HL-60 (cell line): Measurements from ENCODE around the gene WBP2.

Experiments
- DNase-seq, 2 experiments: peaks; one replicate each; pipeline ENCODE4 v3.0.0-alpha.2; 2010 to 2020; ENCODE audit warnings: low read depth in 1 of 2, low spot score in 1 of 2
- H3K27ac ChIP-seq: fragments of 250-450 bp; sonication (Bioruptor Pico); replicated peaks from 2 replicates; pipeline ENCODE4 v1.5.1; 2020; ENCODE audit warnings: mild to moderate bottlenecking, moderate library complexity
- H3K27me3 ChIP-seq: fragments of 250-450 bp; sonication (Bioruptor Pico); 2 replicates; pipeline ENCODE4 v1.5.1; 2021; ENCODE audit warnings: mild to moderate bottlenecking, moderate library complexity; ENCODE audit not compliant: insufficient read depth, poor library complexity, severe bottlenecking
- H3K4me3 ChIP-seq: replicated peaks from 2 replicates; pipeline ENCODE4 v1.5.1; 2011; ENCODE audit warnings: mild to moderate bottlenecking, control low read depth, low read length; ENCODE audit not compliant: insufficient read depth
- GABPA ChIP-seq: IDR thresholded peaks from 2 replicates; pipeline ENCODE4 v1.6.1; 2012; ENCODE audit warnings: low read depth
- POLR2AphosphoS5 ChIP-seq: IDR thresholded peaks from 2 replicates; pipeline ENCODE4 v1.6.1; 2012; ENCODE audit warnings: low read depth
- SPI1 ChIP-seq: IDR thresholded peaks from 2 replicates; pipeline ENCODE4 v1.6.1; 2012; ENCODE audit warnings: low read depth, mild to moderate bottlenecking, borderline replicate concordance
- TF ChIP-seq, protein P1 (sequence below): IDR thresholded peaks from 2 replicates; pipeline ENCODE4 v1.6.1; 2012; ENCODE audit warnings: low read depth; ENCODE audit not compliant: insufficient replicate concordance
- TF ChIP-seq, protein P2 (sequence below): IDR thresholded peaks from one replicate; pipeline ENCODE4 v1.5.1; 2011; ENCODE audit warnings: low read length, control low read depth, inconsistent platforms; ENCODE audit not compliant: insufficient read depth

The WBP2 gene

DNA sequence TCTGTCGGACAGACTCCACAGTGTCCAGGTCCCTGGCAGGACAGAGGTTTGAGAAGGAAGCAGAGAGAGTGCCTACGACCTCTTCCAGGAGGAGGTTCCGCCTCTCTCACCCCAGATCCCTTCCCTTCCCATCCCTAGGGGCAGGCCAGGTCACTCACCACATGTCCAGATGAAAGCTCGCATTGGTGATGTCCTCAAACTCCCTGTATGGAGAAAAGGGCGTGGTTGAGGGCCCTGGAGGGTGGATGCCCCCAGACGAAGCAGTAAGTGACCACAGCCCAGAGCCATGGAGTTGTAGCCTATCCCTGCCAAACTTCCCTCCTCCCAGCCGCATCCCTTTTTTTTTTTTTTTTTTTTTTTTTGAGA is 14.4 kb downstream of the WBP2 start:
- TF ChIP-seq, protein P1, sequence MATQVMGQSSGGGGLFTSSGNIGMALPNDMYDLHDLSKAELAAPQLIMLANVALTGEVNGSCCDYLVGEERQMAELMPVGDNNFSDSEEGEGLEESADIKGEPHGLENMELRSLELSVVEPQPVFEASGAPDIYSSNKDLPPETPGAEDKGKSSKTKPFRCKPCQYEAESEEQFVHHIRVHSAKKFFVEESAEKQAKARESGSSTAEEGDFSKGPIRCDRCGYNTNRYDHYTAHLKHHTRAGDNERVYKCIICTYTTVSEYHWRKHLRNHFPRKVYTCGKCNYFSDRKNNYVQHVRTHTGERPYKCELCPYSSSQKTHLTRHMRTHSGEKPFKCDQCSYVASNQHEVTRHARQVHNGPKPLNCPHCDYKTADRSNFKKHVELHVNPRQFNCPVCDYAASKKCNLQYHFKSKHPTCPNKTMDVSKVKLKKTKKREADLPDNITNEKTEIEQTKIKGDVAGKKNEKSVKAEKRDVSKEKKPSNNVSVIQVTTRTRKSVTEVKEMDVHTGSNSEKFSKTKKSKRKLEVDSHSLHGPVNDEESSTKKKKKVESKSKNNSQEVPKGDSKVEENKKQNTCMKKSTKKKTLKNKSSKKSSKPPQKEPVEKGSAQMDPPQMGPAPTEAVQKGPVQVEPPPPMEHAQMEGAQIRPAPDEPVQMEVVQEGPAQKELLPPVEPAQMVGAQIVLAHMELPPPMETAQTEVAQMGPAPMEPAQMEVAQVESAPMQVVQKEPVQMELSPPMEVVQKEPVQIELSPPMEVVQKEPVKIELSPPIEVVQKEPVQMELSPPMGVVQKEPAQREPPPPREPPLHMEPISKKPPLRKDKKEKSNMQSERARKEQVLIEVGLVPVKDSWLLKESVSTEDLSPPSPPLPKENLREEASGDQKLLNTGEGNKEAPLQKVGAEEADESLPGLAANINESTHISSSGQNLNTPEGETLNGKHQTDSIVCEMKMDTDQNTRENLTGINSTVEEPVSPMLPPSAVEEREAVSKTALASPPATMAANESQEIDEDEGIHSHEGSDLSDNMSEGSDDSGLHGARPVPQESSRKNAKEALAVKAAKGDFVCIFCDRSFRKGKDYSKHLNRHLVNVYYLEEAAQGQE = no peak
- TF ChIP-seq GABPA = no peak
- TF ChIP-seq SPI1 = no peak
- TF ChIP-seq POLR2AphosphoS5 = no peak
- TF ChIP-seq, protein P2, sequence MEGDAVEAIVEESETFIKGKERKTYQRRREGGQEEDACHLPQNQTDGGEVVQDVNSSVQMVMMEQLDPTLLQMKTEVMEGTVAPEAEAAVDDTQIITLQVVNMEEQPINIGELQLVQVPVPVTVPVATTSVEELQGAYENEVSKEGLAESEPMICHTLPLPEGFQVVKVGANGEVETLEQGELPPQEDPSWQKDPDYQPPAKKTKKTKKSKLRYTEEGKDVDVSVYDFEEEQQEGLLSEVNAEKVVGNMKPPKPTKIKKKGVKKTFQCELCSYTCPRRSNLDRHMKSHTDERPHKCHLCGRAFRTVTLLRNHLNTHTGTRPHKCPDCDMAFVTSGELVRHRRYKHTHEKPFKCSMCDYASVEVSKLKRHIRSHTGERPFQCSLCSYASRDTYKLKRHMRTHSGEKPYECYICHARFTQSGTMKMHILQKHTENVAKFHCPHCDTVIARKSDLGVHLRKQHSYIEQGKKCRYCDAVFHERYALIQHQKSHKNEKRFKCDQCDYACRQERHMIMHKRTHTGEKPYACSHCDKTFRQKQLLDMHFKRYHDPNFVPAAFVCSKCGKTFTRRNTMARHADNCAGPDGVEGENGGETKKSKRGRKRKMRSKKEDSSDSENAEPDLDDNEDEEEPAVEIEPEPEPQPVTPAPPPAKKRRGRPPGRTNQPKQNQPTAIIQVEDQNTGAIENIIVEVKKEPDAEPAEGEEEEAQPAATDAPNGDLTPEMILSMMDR = no peak
- no peak for DNase-seq
- H3K4me3 ChIP-seq = no peak overlapping the region
- H3K27ac ChIP-seq = no peak overlapping the region
- no peaks in the 10 kb centered on the region for H3K27me3 ChIP-seq

DNA sequence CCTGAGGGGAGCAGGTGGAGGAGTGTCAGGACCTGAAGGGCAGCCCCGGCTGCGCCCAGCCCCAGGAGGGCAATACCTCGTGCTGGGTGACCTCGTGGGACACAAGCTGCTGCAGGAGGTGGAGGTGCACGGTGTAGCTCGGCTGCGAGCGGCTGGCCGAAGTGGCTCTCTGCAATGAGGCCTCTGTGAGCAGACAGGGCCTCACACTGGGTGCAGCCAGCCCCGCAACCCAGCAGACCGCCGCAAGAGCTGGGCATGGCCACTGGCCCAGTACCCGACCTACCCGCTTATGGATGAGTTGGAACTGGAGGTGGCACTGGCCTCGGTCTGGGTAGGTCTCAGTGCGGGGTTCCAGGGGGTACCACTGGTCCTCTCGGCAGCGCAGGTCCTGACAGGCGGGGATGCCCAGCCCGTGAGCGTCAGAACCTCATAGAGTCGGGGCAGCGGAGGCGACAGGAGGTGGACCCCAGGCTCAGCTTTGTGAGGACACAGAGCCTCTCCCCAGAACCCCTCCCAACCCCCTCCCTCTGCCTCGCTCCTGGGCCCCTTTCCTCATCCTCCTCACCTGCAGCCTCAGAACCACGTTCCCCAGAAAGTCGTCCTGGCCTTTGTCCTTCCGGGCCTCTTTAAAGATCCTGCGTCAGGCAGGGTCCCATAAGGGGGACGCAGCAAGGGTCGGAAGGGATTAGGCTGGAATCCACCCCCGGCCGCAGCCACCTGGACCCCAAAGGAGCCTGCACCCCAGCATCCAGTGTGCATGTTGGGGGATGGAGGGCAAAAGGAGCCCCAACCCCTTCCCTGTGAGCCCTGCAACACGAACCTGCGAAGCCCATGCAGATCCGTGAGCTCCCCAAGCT is 15.0 kb downstream of the WBP2 start:
- TF ChIP-seq SPI1 (no peak), POLR2AphosphoS5 (no peak), GABPA (no peak)
- TF ChIP-seq, protein P2 = no peak
- TF ChIP-seq, protein P1 = no peak
- DNase-seq = no peak
- Histone ChIP-seq H3K27ac (no peak overlapping the region), H3K4me3 (no peak overlapping the region), H3K27me3 (no peaks in the 10 kb centered on the region)

DNA sequence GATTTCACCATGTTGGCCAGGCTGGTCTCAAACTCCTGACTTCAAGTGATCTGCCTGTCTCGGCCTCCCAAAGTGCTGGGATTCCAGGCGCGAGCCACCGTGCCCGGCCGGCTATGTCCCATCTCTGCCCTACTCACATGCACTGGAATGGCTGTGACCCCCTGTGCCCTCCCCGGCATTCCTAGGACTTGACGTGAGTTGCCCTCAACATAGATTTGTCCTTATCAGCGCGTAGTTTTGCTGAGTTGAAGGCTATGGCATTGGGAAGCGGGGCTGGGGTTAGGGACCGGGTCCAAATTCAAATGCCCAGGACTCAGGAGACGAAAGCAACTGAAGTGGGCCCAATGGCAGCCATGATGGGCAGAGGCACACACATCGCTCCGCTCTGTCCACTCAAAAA is 16.7 kb downstream of the WBP2 start:
- Histone ChIP-seq H3K4me3 (no peak overlapping the region), H3K27me3 (no peaks in the 10 kb centered on the region), H3K27ac (no peak overlapping the region)
- no peak for TF ChIP-seq POLR2AphosphoS5
- TF ChIP-seq, protein P2 = no peak
- no peak for TF ChIP-seq SPI1
- TF ChIP-seq GABPA = no peak
- TF ChIP-seq, protein P1 = no peak
- no peak for DNase-seq
